ENCODE results near the gene LLPH. TPM values are rescaled to one million over a fixed set of nuclear protein-coding genes. Genes with fewer than 3 reads are reported as not detected.

The LLPH gene
- total RNA-seq, 2 donors from 2014 or later = 7.0 to 10.1 TPM

GRCh38 chr12:66120477-66120876 lies 10.1 kb downstream of the LLPH start:
- Histone ChIP-seq H3K27me3 (no peaks in the 10 kb centered on the region), H3K36me3 (peaks cover 43% of the 10 kb centered on the region), H3K27ac (no peak overlapping the region), H3K4me1 (no peaks in the 10 kb centered on the region), H3K4me3 (no peak overlapping the region), H3K9me3 (no peaks in the 10 kb centered on the region)
- no peak for TF ChIP-seq CTCF (IDR thresholded peaks at IDR 0.05)
- DNase-seq (ENCODE audit: low spot score) = no peak

- H3K27ac ChIP-seq = no peak overlapping the region
- no peak for TF ChIP-seq CTCF (IDR thresholded peaks at IDR 0.05)
- H3K27me3 ChIP-seq = no peaks in the 10 kb centered on the region
- no peaks in the 10 kb centered on the region for H3K4me1 ChIP-seq
- no peak for DNase-seq (ENCODE audit: low spot score)
- H3K4me3 ChIP-seq = no peak overlapping the region
- no peaks in the 10 kb centered on the region for H3K9me3 ChIP-seq
- peaks cover 37% of the 10 kb centered on the region for H3K36me3 ChIP-seq
These were observed 10.7 kb downstream of the LLPH start for GRCh38 chr12:66119870-66120241.

DNA sequence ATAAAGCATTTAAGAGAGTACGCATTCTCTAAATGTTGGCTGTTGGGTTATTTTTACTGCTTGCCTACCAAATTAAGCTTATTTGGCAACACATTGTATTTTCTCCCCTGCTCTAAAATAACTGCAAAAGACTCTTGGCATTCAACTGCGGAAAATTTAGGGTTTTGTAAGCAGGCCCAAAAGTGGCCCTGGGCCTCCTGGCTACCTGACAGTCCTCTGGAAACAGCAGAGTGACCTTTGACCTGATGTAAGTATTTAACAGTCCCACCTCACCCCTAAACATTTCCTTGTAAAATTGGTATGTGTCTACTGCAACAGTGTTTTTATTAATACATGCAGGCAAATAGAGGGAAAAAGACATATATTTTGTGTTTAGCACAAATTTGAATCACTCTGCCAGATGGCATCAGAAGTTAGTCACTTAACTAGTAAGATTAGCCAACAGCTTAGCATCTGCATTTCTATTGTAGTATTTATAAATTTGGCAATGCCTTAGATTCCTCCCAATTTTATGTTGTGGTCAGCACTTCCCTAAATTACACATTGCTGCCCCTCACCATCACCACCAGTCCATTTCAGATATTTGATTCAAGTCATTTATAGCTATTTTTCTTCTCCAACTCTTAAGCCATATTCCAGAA lies 11.2 kb downstream of the LLPH start:
- DNase-seq (ENCODE audit: low spot score) = no peak
- Histone ChIP-seq H3K9me3 (no peaks in the 10 kb centered on the region), H3K27ac (no peak overlapping the region), H3K4me3 (no peak overlapping the region), H3K36me3 (peaks cover 32% of the 10 kb centered on the region), H3K27me3 (no peaks in the 10 kb centered on the region), H3K4me1 (no peaks in the 10 kb centered on the region)
- TF ChIP-seq CTCF (IDR thresholded peaks at IDR 0.05) = no peak

DNA sequence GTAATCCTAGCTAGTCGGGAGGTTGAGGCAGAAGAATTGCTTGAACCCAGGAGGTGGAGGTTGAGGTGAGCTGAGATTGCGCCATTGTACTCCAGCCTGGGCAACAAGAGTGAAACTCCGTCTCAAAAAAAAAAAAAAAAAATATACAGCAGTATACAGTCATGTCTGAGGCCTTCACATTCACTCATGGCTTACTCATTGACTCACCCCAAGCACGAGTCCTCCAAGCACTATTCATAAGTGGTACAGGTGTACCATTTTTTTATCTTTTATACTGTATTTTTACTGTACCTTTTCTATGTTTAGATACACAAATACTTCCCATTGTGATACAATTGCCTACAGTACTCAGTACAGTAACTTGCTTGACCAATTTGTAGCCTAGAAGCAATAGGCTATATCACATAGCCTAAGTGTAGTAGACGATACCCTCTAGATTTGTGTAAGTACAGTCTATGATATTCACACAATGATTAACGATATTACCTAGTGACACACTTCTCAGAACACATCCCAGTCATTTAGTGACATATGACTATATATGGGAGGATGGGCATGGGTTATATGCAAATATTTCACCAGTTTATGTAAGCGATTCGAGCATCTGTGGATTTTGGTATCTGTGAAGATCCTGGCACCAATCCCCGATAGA lies 12.2 kb downstream of the LLPH start:
- no peaks in the 10 kb centered on the region for H3K27me3 ChIP-seq
- H3K27ac ChIP-seq = no peak overlapping the region
- no peak for TF ChIP-seq CTCF (IDR thresholded peaks at IDR 0.05)
- peaks cover 22% of the 10 kb centered on the region for H3K36me3 ChIP-seq
- no peaks in the 10 kb centered on the region for H3K4me1 ChIP-seq
- H3K9me3 ChIP-seq = no peaks in the 10 kb centered on the region
- DNase-seq (ENCODE audit: low spot score) = no peak
- no peak overlapping the region for H3K4me3 ChIP-seq

DNA sequence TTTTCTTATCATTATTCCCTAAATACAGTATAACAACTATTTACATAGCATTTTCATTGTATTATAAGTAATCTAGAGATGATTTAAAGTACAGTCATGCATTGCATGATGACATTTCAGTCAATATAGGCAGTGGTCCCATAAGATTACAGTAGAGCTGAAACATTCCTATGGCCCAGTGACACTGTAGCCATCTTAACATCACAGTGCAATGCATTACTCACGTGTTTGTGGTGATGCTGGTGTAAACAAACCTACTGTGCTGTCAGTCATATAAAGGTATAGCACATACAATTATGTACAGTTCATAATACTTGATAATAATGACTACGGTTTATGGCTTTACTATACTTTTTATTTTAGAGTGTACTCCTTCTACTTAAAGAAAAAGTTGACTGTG lies 13.3 kb downstream of the LLPH start:
- Histone ChIP-seq H3K9me3 (no peaks in the 10 kb centered on the region), H3K27me3 (no peaks in the 10 kb centered on the region), H3K4me1 (no peaks in the 10 kb centered on the region), H3K36me3 (peaks cover 15% of the 10 kb centered on the region), H3K27ac (no peak overlapping the region), H3K4me3 (no peak overlapping the region)
- DNase-seq (ENCODE audit: low spot score) = no peak
- no peak for TF ChIP-seq CTCF (IDR thresholded peaks at IDR 0.05)
